ENCODE measurements around the gene EML4.
"Not testable (repeated sequence)": the region's sequence is repeated elsewhere in the genome, so short reads cannot be mapped to it uniquely, and the experiment has no call there.

The EML4 gene

DNA sequence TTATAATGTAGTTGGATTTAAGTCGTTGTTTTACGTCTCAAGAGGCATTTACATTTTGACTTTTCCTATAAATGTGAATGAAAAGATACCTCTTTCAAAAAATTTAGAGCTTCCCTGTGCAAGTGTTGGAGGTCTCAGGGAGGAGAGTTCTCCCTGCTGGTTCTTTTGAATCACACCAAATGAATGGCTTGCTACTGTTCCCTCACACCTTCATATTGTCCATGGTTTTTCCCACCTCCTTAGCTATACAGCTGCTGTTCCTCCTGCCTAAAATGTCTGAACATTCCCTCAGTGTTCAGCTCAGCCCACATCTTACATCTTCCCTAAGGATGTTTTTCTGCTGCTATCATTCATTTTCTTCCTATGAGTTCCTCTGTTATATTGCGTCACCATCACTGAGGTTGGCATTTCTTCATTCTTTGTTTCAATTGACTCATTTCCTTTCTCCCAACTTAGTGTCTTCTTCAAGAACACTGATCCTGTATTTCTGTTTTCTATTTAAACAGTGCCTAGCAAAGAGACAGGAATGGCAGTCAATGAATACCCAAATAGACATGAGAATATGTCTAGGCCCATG, 145.8 kb downstream of the EML4 start:
- DNase-seq: no peak

DNA sequence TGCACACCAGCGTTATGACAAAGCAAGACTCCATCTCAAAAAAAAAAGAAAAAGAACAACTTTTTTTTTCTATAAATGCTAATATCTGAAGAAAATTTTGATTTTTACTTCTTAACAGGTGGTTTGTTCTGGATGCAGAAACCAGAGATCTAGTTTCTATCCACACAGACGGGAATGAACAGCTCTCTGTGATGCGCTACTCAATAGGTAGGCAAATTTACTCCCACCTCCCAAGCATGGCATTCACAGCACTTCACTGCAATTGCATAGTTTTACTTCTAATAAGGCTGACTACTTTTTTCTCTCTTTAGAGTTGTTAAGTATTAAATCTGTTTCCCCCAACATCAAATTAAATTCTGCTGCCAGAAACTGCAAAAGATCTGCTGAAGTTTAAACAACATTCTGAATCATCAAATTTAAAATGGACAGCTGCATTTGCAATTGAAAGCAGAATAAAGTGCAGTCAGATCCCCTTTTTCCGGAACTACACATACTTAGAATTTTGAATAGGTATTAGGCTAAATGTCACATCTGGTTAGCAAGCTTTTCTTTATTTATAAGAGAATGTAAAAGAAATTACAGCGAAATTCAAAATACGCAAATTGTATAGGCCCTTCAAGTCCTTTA, 146.8 kb downstream of the EML4 start:
- no peak for DNase-seq

DNA sequence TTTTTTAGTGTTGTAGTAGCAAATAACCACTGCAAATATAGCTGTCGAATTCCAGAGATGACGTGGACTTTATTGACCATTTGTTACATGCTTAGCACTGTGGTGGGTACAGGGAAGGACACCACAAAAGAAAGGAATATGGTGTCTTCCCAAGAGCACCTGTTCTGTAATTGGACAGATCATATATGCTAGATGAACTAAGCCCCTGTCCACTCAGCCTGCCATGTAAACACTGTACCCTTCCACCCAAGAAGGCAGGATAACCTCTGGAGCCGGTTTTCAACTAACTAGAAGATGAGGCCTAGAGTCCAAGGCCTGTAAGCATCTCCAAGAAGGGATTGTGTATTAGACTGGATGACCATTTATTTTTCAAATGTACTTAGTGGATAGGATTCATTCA, 147.8 kb downstream of the EML4 start:
- DNase-seq: no peak

DNA sequence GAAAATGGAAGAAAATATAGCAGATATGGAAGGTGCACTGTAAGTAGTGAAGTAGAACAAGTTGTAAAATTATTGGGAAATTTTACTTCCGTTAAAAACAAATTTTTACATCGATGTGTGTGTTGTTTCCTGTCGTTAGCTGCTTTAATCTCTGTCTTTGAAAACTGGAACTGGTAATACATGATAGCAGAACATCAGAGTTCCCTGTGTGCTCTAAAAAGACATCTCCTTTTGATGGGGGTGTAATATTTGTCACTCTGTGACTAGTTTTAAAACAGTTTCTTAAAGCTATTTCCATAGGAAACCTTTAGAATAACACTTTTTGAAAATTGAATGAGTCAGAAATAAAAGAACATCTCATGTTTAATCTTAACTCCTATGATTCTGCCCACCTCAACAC, 148.3 kb downstream of the EML4 start:
- no peak for DNase-seq

DNA sequence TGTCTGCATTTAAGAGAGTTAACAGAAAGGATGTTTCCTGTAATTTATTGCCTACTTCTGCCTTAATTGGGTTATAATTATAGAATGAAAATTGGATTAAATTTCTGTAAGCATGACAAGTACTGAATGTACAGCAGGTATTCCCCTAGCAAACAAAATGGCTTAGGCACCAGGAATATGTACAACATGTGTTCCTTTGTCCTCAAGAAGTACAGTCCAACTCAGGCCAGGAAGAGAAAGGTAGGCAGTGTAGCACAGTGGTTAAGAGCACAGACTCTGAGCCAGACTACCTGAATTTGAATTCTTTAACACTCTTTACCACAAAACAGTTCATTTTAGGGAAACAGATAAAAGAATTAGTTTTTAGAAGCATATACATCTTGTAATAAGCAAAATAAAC, 148.8 kb downstream of the EML4 start:
- no peak for DNase-seq

DNA sequence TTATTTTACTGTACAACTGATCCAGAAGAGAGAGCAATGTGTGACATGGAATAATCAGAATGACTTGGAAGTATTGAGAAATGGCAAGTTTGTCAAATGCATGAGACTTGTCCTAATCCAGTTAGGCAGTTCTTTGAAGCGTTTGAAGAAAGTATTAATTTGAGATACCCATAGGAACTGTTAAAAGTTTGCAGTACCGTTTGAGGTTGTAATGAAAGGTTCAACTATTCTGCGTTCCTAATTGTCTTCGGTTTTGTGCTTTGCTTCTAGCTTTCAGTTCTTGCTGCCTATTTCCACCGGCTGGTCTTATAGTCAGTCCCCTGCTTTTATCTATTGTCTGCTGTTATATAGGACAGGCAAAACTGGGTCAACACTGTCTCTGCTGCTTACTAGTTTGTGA, 150.1 kb downstream of the EML4 start:
- DNase-seq: no peak

DNA sequence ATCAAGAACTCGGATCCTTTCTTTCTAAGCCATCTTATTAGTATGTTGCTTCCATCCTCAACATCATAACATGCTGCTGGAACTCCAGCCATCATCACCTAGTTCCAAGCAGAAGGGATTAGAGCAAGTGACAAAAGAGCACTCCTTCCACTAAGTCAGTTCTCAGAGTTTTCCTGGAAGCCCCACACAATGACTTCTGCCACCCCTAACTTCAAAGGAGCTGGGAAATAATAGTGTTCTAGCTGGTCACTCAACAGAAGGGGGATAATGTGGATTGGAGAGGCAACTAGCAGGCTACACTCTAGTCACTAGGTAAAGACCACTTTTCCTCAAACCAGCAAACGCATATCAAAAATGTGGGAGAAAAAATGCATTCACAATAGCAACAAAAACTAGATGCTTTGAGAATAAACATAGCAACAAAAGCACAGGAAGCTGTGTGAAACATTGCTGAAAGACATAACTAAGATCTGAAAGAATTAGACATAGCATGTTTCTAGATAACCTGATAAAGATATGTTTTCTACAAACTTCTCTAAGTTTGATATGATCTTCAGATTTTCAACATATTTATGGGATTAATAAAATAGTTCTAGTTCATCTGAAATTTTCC, 152.4 kb downstream of the EML4 start:
- no peak for DNase-seq

DNA sequence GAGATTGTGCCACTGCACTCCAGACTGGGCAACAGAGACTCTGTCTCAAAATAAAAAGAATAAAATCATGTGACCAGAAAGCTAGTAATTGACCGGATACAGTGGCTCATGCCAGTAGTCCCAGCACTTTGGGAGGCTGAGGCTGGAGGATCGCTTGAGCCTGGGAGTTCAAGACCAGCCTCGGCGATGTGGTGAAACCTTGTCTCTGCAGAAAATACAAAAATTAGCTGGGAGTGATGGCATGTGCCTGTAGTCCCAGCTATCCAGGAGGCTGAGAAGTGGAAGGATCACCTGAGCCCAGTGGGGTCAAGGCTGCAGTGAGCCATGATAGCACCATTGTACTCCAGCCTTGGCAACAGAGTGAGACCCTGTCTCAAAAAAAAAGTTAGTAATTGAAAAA, 155.1 kb downstream of the EML4 start:
- DNase-seq: no peak

DNA sequence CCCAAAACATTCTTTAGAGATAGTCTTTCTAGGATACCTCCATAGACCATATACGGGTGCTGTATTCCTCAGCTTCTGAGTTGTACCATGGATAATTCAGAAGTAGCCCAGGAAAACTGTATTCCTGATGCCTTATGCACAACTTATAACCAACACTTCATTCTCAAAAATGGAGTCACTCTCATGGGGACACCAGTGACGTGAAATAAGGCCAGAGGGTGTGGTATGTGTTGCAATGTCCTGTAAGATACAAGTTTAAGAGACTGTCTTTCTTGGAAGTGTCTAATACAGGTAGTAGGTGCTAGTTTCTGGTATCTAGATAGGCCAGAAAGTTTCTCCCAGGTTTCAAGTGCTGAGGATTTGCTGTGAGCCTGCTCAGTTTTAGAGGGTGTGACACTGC, 155.8 kb downstream of the EML4 start:
- DNase-seq: no peak

DNA sequence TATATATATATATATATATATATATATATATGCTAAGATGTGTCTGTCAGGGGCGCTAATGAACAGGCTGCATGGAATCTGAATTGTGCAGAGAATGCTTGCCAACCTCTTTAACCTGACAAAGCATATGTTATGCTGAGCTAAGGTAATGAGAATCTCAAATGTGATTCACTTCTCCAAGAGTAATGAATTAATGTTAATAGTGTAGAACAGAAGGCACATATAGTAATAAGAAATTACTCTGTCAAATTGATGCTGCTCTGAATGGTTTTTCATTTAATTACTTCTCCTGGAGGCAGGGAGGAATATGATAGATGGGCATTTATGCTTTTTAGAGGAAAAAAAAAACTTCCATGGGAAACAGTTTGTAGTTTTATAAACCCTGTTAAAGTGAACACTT, 156.5 kb downstream of the EML4 start:
- DNase-seq: no peak

DNA sequence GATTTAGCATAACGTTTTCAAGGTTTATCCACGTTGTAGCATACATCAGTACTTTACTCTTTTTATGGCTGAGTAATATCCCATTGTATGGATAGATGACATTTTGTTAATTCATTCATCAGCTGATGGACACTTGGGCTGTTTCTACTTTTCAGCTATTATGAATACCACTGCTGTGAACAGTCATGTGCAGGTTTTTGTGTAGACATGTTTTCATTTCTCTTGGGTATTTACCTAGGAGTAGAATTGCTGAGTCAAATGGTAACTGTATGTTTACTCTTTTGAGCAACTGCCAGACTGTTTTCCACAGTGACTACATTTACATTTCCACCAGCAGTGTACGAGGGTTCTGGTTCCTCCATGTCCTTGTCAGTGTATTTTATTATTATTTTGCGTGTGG, 158.0 kb downstream of the EML4 start:
- no peak for DNase-seq

DNA sequence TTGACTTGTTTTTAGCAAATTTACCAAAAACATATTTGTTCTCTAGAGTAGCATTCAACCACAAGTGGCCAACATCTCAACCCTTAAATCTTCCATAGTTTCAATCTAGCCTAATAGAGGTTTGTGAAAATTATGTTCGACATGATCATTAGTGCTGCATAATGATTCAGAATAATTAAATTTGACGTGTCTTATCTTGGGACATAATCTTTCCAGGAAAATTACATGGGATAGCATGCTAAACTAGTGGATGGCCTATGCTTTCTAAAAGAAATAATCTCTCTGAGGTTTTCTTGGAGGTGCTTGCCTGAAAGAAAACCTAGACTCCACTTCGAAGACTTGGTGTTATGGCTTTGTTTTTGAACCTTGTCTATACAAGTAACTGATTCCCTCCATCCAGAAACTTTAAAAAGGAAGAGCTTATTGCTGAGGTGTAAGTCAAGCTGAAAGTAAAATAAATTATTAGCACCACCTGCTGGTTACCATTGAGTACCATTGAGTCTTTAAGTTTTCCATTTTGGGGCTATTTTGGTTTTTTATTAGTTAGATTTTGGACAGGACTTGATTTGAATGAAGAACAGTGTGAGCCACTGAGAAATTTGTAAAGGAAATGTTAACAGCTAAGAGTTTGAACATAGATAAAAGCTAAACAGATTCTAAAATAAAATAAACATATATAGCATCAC, 159.1 kb downstream of the EML4 start:
- no peak for DNase-seq

DNA sequence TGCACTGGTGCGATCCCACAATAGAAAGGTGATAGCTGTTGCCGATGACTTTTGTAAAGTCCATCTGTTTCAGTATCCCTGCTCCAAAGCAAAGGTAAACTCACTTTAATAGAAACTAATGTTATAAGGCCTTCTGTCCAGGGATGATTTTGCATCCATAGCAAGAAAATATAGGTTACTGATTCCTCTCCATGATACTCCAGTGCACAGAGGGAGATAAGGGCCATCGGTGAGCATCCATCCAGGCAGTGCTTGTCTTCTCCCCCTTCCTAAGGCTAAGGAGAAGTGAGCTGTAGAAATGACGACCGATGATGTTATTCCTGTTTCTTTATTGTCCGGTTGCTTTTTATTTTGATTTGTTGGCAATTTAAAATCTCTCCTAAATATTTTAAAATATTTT, 159.8 kb downstream of the EML4 start:
- DNase-seq: no peak

DNA sequence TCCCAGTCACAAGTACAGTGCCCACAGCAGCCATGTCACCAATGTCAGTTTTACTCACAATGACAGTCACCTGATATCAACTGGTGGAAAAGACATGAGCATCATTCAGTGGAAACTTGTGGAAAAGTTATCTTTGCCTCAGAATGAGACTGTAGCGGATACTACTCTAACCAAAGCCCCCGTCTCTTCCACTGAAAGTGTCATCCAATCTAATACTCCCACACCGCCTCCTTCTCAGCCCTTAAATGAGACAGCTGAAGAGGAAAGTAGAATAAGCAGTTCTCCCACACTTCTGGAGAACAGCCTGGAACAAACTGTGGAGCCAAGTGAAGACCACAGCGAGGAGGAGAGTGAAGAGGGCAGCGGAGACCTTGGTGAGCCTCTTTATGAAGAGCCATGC, 160.6 kb downstream of the EML4 start:
- no peak for DNase-seq

DNA sequence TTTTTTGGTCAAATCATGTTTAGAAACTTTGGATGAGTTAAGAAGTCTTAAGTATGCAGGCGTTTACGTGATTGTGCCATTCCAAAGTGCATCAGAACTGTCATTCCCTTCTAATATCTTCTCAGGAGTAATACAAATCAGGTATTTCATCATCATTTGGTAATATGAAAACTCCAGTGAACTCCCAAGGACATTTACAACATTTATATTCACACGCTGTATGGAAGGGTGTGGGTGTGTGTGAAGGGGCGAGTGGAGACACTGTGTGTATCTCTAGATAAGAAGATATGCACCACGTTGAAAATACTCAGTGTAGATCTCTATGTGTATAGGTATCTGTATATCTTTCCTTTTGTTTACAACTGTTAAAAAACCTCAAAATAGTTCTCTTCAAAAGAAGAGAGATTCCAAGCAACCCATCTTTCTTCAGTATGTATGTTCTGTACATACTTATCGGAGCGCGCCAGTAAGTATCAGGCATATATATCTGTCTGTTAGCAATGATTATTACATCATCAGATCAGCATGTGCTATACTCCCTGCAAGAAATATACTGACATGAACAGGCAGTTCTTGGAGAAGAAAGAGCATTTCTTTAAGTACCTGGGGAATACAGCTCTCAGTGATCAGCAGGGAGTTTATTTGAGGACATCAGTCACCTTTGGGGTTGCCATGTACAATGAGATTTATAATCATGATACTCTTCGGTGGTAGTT, 162.6 kb downstream of the EML4 start:
- no peak for DNase-seq

DNA sequence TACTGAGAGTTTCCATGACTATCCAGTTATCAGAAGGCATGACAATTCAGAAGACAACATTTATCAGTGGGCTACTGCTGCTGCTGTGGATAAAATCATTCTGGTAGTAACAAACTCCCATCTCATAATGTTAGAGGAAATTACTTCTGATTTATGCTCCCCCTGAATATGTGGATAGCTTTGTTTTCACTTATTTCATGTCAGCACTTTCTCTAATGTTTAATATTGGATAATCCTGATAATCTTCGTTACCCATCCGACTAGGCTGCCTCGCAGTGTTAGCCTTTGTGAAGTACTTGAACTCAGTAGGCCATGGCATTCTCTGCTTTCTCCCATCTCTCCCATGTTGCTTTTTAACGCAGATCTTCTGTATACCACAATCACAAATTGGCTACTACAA, 163.4 kb downstream of the EML4 start:
- no peak for DNase-seq

DNA sequence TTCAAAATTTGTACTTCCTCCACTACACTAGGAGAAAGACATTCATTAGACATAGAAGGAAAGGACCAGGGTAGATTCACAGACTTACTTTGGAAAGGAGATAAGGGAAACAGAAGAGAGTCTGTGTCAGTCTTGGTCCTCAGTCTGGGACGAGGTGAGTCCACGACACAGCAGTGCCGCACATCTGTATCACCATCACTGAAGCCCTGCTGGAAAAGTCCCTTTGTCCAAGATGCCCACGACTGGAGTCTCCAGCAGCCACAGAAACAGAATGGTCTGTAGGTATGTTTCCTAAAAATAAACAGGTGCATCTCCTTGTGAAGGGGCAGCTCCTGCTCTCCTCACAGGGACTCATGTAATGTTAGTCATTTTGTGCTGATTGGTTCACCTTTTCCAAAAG, 164.4 kb downstream of the EML4 start:
- DNase-seq: no peak

DNA sequence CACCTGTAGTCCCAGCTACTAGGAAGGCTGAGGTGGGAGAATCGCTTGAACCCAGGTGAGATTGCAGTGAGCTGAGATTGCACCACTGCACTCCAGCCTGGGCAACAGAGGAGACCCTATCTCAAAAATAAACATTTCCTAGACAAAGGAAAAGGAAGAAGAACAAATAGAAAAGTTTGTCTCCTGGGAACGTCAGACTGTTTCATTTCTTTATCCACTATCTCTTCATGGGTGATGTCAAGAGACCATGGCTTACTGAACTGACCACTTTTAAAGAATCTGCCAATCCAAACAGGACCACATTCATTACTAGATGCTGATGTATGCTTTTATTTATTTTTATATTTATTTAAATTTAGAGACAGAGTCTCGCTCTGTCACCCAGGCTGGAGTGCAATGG, 165.1 kb downstream of the EML4 start:
- DNase-seq: no peak

DNA sequence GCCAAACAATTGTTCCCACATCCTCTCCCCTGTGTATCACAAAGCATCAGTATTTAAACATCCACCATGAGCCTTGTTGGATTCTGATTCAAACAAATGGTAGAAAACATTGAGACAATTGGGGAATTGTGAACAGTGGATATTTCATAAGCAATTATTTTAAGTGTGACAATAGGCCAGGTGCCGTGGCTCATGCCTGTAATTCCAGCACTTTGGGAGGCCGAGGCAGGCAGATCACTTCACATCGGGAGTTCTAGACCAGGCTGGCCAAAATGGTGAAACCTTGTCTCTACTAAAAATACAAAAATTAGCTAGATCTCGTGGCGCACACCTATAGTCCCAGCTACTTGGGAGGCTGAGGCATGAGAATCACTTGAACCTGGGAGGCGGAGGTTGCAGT, 165.7 kb downstream of the EML4 start:
- DNase-seq: not testable (repeated sequence)

DNA sequence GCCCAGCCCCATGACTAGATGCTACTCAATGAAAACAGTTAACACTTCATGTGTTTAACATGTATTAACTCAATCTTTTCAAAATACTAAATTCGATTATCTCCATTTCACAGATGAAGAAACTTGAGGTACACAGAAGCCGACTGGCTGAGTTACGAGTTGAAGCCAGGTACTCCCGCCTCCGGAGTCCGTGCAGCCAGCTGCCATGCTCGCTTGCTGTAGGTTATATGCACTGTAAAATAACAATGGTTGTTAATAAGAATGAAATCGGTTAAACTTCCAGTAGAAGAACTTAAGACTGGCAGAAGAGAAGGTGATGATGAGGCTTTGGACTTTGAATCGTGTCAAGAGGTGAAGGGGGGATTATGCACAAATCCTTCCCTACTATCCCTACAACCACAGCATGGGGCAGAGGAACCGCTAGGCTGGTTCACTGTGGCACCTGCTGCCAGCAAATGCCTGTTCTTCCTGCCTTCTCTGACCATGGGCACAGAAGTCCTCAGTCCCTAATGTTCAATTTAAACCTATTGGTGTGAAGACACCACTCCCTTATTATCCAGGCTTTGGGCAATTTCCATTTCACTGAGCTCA, 166.5 kb downstream of the EML4 start:
- DNase-seq: no peak

DNA sequence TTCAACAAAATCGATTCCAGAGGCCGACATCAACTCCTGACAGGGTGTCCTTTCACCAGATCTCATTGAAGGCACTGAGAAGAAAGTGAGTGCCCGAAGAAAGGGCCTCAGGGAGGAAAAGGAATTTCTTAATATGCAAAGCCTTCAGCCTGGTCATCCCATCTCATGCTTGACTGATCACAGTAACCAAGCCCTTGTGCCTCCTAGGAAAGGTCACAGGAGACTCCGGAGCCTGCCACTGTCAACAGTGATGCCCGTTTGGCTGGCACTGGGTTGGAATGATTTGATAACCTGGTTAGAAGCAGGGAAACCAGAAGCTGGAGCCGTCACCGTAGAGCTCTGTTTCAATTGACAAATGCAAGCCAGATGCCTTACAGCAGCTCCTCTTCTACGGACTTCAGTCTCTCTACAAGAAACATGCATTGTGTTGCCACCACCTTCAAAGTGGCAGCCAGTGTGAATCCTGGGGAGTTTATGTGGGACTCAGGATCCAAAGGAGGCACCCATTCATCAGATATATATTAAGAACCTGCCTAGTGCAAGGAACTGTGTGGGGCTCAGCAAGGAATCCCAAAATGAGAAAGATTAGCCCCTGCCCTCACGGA, 167.3 kb downstream of the EML4 start:
- DNase-seq: no peak

DNA sequence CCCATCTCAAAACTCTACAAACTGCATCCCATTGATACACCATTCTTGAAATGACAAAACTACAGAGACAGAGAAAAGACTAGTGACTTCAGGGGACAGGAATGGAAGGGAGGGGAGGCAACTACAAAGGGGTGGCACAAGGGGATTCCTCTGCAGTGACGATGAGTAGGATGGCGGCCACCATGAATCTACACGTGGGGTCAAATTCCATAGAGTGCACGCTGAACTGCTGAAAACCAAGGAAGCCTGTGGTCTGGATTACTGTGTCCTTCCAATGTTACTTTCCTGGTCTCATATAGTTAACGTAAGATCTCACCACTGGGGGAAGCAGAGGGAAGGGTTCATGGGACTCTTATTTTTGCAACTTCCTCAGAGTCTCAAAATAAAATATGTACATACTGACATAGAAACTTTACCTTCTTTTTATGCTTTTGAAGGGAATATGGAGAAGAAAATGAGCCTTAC, 168.2 kb downstream of the EML4 start:
- DNase-seq: no peak

All from activated naive CD4-positive, alpha-beta T cell treated with anti-CD3 and anti-CD28 coated beads, Interleukin-2, amount 50 U/mL, for 16 hours (primary cell).